Measurements from ENCODE around the gene ODAD3. TPM values are rescaled to one million over a fixed set of nuclear protein-coding genes. Genes with fewer than 3 reads are reported as not detected.
"Not testable (repeated sequence)": the region's sequence is repeated elsewhere in the genome, so short reads cannot be mapped to it uniquely, and the experiment has no call there.

Gene ODAD3
- total RNA-seq, 2 donors from 2014 or later = 0.22 TPM; not detected in 1

GRCh38 chr19:11463391-11463790, 28.5 kb upstream of the ODAD3 start:
- Histone ChIP-seq H3K4me3 (no peak overlapping the region), H3K27me3 (no peaks in the 10 kb centered on the region), H3K36me3 (no peaks in the 10 kb centered on the region), H3K4me1 (no peaks in the 10 kb centered on the region), H3K27ac (no peak overlapping the region), H3K9me3 (no peaks in the 10 kb centered on the region), H3K9ac (ENCODE audit: low read depth in 2 of 2, low read length in 2 of 2) (no peak overlapping the region)
- no peak for TF ChIP-seq CTCF (IDR thresholded peaks at IDR 0.05)
- DNase-seq = no peak
- intact Hi-C loops (cut with DNase I) = no loop called here

GRCh38 chr19:11461453-11461852, 26.5 kb upstream of the ODAD3 start:
- intact Hi-C loops (cut with DNase I) = no loop called here
- no peak overlapping the region for H3K9ac ChIP-seq (ENCODE audit: low read depth in 2 of 2, low read length in 2 of 2)
- no peaks in the 10 kb centered on the region for H3K27me3 ChIP-seq
- no peak for TF ChIP-seq CTCF (IDR thresholded peaks at IDR 0.05)
- no peak for DNase-seq
- no peaks in the 10 kb centered on the region for H3K4me1 ChIP-seq
- H3K36me3 ChIP-seq = no peaks in the 10 kb centered on the region
- no peak overlapping the region for H3K4me3 ChIP-seq
- H3K27ac ChIP-seq = no peak overlapping the region
- no peaks in the 10 kb centered on the region for H3K9me3 ChIP-seq

- H3K9ac ChIP-seq (ENCODE audit: low read depth in 2 of 2, low read length in 2 of 2) = no peak overlapping the region
- no peak for DNase-seq
- H3K27ac ChIP-seq = no peak overlapping the region
- H3K4me3 ChIP-seq = no peak overlapping the region
- H3K27me3 ChIP-seq = no peaks in the 10 kb centered on the region
- H3K9me3 ChIP-seq = no peaks in the 10 kb centered on the region
- intact Hi-C loops (cut with DNase I) = no loop called here
- TF ChIP-seq CTCF (IDR thresholded peaks at IDR 0.05) = no peak
- no peaks in the 10 kb centered on the region for H3K4me1 ChIP-seq
- no peaks in the 10 kb centered on the region for H3K36me3 ChIP-seq
Observed at GRCh38 chr19:11460207-11460606, 25.3 kb upstream of the ODAD3 start.

- DNase-seq; H3K9me3 ChIP-seq; H3K36me3 ChIP-seq; intact Hi-C loops (cut with DNase I); H3K9ac ChIP-seq (ENCODE audit: low read depth in 2 of 2, low read length in 2 of 2); H3K27me3 ChIP-seq; H3K4me1 ChIP-seq; H3K4me3 ChIP-seq; H3K27ac ChIP-seq: not testable (repeated sequence)
Observed at GRCh38 chr19:11458912-11459311, 24.0 kb upstream of the ODAD3 start.

GRCh38 chr19:11458236-11458900, 23.4 kb upstream of the ODAD3 start:
- H3K36me3 ChIP-seq = no peaks in the 10 kb centered on the region
- intact Hi-C loops (cut with DNase I) = no loop called here
- no peak overlapping the region for H3K9ac ChIP-seq (ENCODE audit: low read depth in 2 of 2, low read length in 2 of 2)
- no peak for TF ChIP-seq CTCF (IDR thresholded peaks at IDR 0.05)
- no peaks in the 10 kb centered on the region for H3K4me1 ChIP-seq
- H3K4me3 ChIP-seq = no peak overlapping the region
- no peaks in the 10 kb centered on the region for H3K9me3 ChIP-seq
- no peak overlapping the region for H3K27ac ChIP-seq
- no peak for DNase-seq
- no peaks in the 10 kb centered on the region for H3K27me3 ChIP-seq

- no peak for TF ChIP-seq CTCF (IDR thresholded peaks at IDR 0.05)
- Histone ChIP-seq H3K4me1 (no peaks in the 10 kb centered on the region), H3K27me3 (no peaks in the 10 kb centered on the region), H3K9me3 (no peaks in the 10 kb centered on the region), H3K4me3 (no peak overlapping the region), H3K36me3 (no peaks in the 10 kb centered on the region), H3K27ac (no peak overlapping the region), H3K9ac (ENCODE audit: low read depth in 2 of 2, low read length in 2 of 2) (no peak overlapping the region)
- intact Hi-C loops (cut with DNase I) = no loop called here
- DNase-seq = no peak
Observed at GRCh38 chr19:11457831-11458230, 22.9 kb upstream of the ODAD3 start.
